HG02973 (cell line): ENCODE data around the gene OR2S2.
"Not testable (repeated sequence)": the region's sequence is repeated elsewhere in the genome, so short reads cannot be mapped to it uniquely, and the experiment has no call there.

Experiments used
- ATAC-seq: cut with Tn5 transposase; IDR thresholded peaks from one replicate; pipeline ENCODE4 v1.9.1; 2021; ENCODE audit warnings: moderate library complexity; ENCODE audit not compliant: unreplicated experiment

Gene OR2S2

DNA sequence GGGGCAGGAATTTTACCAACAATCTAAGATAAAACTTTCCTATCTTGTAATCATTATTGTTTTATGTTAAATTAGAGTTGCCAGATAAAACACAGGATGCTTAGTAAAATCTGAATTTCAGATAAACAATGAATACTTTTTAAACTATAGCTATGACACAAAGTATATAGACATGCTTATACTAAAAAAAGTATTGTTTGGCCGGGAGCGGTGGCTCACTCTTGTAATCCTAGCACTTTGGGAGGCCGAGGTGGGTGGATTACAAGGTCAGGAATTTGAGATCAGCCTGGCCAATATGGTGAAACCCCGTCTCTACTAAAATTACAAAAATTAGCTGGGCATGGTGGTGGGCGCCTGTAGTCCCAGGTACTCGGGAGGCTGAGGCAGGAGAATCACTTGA, 23.9 kb downstream of the OR2S2 start:
- ATAC-seq, result not testable (repeated sequence)

DNA sequence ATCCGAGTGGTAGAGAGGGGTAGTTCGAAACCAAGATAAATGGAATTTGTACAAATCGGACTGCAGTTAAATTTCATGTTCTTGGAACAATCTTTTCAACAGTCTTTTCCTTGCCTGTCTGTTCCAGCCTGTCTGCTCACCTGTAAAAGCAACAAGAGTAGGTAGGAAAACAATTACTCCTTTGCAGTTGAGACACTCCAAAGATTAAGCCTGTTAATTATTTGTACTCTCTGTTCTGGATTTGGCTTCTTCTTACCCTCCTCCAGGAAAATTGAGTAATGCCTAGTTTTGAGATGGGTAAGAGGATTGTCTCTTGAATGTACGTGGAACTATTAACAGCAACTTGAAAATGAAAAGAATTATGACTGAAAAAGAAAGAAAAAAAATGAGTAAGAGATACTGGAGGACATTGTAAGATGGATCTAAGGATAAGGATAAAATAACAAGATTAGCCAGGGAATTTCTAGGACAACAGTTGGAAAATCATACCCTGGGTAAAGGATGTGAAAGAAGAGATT, 24.3 kb downstream of the OR2S2 start:
- no peak for ATAC-seq

DNA sequence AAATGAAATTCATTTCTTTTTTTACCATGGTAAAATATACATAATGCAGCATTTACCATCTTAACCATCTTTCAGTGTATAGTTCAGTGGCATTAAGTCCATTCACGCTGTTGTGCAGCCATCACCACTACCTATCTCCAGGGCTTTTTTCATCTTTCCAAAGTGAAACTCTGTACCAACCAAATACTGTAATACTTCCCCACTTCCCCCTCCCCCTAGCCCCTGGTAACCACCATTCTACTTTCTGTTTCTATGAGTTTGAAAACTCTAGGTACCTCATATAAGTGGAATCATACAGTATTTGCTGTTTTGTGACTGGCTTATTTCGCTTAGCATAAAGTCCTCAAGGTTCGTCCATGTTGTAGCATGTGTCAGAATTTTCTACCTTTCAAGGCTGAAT, 25.2 kb downstream of the OR2S2 start:
- ATAC-seq, result no peak

DNA sequence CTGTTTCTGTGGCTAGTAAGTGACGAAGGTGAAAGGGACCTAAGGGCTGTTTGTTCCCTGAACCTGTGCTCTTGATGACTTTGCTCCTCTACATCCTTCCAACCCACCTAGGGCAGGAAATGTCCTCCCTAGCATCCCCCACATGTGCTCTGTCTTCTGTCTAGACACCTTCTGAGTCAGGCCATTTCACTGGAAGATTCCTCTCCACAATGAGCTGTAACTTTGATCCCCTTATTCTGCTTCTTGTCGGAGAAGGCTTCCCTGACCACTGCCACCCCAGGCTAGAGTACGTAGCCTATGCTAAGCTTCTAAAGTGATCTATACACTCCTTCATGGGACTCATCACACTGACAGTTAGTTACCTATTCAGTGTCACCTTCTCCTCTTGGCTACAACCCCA, 27.0 kb downstream of the OR2S2 start:
- no peak for ATAC-seq

DNA sequence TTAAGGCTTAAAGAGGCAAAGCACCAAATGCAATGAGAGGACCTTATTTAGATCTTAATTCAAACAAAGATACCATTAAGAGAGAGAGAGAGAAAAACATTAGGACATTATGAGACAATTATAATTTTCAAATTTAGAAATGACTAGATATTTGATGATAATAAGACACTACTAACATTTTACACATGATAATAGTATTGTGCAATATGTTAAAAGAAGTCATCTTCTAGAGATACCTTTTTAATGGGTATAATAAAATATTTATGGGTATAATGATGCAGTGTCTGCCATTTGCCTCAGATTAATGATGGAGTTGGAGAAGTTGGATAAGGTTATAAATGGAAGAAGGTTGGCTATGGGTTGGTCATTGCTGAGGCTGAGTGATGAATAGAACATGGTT, 27.4 kb downstream of the OR2S2 start:
- no peak for ATAC-seq

DNA sequence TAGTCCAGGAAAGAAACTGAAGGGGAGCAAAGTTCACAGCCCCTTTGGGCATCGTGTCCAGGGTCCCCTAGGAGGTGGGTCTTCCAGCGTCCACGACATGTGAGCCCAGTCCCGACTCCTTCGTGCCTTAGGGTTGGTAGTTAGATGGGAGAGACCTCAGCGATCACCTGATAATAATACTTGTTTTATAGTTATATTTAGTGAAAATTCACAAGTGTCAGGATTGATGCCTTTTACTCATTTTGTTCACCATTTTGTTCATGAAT, 28.6 kb downstream of the OR2S2 start:
- no peak for ATAC-seq

DNA sequence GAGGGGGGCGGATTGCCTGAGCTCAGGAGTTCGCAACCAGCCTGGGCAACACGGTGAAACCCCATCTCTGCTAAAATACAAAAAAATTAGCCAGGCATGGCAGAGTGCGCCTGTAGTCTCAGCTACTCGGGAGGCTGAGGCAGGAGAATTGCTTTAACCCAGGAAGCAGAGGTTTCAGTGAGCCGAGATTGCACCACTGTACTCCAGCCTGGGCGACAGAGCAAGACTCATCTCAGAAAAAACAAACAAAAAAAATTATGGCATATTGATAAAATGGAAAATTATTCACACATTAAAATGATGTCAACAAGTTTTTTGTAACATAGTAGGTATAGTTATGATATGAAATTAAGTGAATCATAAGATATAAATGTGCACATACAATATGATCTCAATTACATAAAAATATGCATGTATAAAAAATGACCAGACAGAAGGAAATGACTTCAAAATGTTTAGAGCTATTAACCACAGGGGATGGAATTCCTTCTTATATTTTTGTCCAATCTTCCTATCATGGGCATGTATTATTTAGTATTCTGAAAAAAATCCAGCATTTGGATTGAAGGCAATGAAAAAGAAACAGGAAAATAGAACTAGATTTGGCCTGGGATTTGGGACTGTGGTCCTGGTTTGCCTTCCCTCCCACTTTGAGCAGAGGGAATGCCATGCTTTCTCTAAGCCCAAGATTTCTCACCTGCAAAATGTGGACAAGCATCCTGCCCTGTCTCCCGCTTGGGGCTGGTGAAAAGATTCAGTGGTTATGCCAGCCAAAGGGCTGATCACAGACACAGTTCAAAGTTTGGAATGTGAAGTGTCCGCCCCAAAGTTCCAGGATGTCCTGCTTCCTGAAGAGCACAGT, 29.1 kb downstream of the OR2S2 start:
- no peak for ATAC-seq

DNA sequence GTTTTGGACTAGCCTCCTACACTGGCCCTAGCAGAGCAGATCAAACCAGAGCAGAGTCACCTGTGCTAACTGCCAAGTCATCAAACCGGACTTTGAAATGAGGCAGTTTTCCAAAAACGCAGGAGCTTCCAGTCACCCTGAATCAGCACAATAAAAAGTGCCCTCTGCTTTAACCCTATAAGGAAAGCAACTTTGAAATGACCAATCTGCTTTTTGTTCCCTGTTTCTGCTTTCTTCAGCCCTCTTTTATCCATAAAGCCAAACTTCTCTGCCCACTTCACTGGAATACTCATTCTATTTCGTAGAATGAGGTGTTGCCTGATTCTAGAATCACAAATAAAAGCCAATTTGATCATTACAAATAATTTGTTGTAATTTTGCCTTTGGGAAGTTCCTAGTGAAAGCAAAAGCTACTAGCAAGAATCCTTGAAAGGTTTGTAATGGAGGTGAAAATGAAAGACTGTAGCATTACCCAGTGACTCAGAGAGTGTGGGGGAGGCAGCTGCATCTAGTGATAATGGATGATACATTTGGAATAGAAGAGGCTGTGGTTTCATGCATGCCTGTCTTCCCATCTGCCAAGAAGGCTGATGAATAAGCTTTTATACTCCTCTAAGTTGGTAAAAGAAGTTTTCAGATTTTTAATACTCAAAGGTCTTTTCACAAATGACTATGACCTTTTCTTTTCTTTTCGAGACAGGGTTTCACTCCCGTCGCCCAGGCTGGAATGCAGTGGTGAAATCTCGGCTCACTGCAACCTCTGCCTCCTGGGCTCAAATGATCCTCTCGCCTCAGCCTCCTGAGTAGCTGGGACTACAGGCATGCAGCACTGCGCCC, 33.8 kb downstream of the OR2S2 start:
- ATAC-seq, result no peak

DNA sequence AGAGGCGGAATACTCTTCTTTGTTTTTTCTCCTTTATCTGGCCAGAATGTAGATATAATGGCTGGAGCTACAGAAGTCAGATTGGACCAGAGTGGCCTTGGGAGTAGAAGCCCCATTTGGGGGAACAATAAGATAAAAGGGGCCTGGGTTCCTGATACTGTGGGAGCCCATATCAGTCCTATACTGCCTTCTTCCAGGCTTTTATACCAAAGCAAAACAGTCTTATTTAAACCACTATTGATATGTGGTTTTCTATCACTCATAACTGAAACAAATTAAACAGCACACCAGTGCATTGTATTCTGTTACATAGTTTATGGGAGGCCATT, 34.4 kb downstream of the OR2S2 start:
- ATAC-seq, result no peak

DNA sequence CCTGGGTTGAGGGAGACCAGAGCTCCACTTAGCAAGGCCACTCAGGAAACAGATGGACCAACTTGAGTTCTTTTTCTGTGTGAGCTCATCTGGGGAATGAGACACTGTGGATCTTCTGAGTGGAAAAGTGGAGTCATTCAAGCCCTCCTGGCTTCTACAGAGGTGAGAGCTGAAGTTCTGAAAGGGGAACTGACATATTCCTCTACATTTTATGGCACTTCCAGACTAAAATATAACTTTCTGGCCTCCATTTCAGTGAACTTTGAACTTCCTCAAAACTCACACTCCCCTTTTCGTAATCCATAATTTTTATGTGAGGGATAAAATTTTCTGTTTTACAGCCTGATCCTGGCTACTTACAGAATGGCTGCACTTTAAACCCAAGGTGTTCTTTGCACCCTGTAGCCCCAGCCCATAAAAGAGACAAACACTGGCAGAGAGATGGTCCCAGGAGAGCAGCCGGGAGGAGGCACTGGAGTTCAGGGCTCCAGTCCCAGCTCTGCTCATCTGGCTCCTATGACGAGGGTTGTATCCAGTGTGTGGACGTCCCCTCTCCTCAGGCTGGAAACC, 37.8 kb downstream of the OR2S2 start:
- ATAC-seq, result no peak

DNA sequence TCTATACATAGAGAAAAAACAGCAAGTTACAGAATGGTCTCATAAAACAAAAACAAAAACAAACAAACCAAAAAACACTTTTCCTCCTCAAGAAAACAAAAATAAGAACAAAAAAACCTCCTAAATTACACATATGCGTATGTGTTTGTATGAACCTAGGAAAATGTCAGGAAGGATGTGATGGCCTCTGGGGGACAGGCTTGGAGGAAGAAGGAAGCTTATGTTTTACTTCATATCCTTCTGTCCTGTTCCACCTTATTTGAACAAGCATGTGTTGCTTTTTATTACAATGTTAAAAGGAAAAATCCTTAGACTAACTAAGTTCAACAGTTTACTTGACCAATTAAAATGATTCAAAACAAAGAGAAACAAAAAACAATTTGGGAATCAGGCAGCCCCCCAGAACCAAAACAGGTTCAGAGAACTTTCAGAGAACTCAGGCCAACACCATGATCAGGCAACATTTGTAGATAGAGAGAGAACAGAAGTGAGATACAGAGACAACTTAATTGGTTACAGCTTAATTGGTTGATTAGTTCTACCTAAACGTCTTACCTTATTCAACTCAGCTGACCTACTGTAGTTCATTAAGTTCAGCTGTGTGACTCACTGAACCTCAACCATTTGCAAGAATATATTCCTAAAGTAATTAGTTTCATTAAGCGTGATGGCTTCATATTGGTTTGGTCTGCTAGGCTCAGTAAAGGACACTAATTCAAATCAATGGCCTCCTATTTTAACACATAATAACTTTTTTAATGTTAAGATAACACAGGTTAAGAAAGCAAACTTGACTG, 38.5 kb downstream of the OR2S2 start:
- no peak for ATAC-seq

DNA sequence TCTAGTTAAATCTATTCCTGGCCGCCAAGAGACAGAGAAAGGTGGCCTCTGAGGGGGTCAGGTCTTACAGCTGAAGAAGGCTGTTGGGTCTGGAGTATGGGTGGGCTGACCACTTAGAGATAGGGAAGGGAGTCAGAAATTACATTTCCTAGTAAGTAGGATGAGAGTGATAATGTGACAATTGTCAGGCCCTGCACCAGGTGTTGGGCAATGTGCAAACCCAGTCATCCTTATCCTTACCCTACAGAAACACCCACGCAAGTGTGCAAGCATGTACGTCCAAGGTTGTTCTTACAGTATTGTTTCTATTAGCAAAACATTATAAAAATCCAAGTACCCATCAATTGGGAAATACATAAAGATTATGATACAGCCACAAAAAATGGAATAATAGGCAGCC, 39.2 kb downstream of the OR2S2 start:
- ATAC-seq, result no peak

DNA sequence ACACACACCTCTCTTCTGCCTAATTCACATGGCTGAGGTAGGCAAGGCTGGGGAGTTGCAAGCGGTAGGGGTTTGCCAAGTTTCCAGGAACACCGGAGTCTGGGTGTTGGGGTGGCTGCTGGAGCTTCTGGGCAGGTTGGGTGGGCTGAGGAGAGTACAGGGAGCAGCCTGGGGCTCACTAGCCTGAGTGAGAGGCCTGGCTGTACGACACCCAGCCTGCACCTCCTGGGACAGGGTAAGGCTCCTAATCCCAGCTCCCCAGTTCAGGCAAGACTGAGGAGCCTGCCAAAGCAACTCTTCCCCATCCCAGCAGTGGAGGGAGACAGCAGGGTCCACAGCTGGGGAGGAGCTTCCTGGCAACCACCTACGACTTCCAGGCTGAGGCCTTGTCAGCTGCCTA, 40.7 kb downstream of the OR2S2 start:
- ATAC-seq, result no peak

DNA sequence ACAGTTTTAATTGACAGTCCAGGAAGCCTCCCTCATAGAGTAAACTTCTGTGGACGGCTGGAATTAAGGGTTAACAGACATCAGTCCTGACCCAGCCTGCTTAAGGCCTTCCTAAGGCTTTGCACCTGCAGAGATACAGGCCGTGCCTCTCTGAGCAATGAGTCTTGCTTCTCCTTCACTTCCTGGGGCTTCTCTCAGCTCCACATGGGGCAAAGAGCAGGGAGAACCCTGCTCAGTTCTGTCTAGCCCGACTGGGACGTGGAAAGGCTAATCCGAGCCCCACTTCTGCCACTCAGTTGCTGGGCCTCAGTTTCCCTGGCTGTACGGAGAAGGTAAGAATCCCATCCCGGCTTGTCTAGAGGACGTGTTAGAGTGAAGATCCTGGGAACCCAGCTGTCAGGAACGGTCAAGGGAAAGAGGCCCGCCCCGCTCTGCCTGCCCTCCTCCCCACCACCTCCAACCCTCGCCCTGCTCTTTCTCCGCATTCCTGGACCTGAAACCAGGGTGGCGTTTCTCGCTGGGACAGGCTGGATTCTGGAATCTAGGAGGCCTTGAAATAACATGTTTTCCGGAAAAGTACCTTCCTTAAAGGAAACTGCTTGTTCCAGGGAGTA, 42.2 kb downstream of the OR2S2 start:
- no peak for ATAC-seq

DNA sequence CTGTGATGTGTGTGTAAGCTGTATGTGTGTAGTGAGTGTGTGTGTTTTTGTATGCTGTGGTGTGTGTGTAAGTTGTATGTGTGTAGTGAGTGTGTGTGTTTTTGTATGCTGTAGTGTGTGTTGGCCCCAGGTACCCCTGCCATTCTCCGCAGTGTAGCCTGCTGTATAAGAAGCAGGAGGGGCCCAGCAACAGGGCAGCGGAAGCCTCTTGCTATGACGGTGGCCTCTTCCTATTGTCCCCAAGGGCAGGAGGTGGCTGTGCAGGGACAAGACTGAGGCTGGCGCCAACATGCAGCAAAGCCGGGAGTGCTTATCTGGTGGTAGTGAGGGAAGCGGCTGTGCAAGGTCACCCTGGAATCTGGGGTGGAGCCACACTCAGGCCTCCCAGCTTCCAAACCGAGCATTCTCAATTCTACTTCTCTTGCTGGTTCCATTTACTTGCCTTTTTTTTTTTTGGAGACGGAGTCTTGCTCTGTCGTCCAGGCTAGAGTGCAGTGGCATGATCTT, 43.6 kb downstream of the OR2S2 start:
- no peak for ATAC-seq

DNA sequence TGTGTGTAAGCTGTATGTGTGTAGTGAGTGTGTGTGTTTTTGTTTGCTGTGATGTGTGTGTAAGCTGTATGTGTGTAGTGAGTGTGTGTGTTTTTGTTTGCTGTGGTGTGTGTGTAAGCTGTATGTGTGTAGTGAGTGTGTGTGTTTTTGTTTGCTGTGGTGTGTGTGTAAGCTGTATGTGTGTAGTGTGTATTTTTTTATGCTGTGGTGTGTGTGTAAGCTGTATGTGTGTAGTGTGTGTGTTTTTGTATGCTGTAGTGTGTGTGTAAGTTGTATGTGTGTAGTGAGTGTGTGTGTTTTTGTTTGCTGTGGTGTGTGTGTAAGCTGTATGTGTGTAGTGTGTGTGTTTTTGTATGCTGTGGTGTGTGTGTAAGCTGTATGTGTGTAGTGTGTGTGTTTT, 44.5 kb downstream of the OR2S2 start:
- ATAC-seq, result not testable (repeated sequence)

DNA sequence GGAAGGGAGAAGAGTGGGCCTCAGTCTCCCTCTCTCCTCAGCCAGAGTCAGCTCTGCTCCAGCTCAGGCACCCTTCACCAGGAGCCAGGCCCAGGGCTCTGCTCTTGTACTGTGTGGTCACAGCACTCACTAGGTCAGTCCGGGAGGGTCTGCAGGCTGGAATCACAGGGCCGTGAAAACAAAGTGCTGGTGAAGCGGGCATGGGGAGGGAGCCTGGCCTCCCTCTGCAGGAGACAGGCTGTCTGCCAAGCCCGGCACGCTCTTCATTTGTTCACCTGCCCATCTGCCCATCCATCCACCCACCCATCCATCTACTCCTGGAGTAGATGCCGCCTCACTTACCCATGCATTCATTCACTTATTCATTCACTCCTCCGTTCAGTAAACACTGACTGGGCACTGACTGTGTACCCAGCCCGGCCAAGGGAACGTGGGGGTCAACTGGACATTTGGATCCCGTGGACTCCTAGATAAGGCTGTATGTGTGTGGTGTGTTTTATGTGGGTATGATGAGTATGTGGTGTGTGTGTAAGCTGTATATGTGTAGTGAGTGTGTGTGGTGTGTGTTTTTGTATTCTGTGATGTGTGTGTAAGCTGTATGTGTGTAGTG, 45.1 kb downstream of the OR2S2 start:
- no peak for ATAC-seq

DNA sequence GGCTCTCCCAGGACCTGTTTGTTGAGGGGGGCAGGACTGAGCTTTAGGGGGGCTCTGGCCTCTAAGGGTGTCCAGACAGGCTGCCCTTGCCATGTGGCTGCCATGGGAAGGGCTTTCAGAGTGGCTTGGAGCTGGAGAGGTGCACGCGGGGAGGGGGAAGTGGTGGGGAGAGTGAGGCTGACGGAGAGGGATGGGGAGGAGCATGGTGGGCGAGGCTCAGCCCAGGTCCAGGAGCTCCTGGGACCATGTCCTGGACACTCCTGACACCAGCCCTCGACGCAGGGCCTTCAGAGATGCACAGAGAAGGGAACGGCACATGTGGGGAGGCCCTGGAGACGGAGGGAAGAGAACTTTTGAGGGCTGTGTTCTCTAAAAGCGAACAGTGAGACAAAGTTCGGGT, 46.3 kb downstream of the OR2S2 start:
- no peak for ATAC-seq

DNA sequence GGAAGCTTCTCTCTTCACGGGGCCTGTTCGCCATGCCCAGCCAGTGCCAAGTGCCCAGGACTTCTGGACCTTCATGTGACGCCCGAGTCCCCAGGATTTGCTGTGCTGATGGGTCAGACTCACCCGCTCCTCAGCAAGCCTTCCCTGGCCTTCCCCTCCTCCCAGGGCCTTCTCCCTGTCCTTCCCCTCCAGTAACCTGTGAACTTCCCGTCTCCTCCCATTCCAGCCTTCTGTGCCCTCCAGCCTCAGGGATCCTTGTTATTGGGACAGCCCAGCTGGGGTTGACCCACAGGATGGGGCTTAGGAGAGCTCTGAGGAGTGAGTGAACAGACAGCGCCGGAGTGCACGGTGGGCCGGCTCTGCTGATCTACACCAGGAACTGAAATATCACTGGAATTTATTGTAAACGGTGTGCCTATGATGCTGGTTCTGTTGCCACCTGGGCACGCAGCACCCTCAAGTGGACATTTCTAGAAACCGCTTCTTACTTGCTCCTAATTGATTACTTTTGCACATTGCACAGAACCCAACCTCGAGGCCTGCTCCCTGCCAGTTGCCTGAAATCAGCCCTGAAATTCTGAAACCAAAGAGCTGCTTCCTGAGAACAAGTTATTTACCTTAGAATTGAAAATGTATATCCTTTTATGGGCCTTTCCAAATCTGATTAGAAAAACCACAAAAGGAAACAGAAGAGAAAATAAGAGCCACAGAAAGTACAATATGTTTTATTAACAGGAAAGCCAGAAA, 47.2 kb downstream of the OR2S2 start:
- no peak for ATAC-seq
